ENCODE measurements around the gene WARS2. TPM values are rescaled to one million over a fixed set of nuclear protein-coding genes. Genes with fewer than 3 reads are reported as not detected.

WARS2 gene
- total RNA-seq, 1 donor from 2014 or later: 13.5 TPM

DNA sequence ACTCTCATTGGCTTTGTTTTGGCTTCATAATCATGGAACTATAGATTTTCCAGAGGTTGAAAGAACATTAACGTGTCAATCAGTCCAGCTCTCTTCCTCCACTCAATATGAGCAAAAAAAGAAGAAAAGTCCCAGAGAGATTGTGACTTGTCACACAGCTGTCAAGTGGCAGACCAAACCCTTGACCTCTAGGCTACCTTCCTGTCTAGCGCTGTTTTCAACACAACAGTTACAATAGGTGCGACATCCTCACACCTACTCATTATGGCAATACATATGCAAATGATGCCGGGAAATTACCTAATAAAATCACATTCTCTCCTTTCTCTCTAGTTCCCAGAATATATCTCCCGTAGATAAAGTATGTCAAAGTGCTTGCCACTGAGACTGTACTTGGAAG lies 1.1 kb downstream of the WARS2 start:
- Mint-ChIP-seq H3K27me3 (ENCODE audit: insufficient read depth, low read depth) (no peaks in the 10 kb centered on the region), H3K4me1 (peaks cover 15% of the 10 kb centered on the region), H3K36me3 (peaks cover 2% of the 10 kb centered on the region), H3K4me3 (no peak overlapping the region), H3K9me3 (no peaks in the 10 kb centered on the region), H3K27ac (no peak overlapping the region)
- no peak overlapping the region for H3K9ac ChIP-seq
- peaks cover 12% of the 10 kb centered on the region for H3K4me1 ChIP-seq
- no peak for DNase-seq (ENCODE audit: low spot score)
- no peaks in the 10 kb centered on the region for H4K20me1 ChIP-seq (ENCODE audit: low read depth)
- peaks cover 34% of the 10 kb centered on the region for H3K79me2 ChIP-seq (ENCODE audit: low read depth)
- H3F3A ChIP-seq (ENCODE audit: low read depth): peaks cover 12% of the 10 kb centered on the region
- H3K4me3 ChIP-seq: peak overlapping the region; percentile 55
- peak overlapping the region; percentile 85 for H3K4me2 ChIP-seq
- no peaks in the 10 kb centered on the region for H3K27me3 ChIP-seq
- TF ChIP-seq EZH2phosphoT487 (IDR thresholded peaks at IDR 0.05) (no peak), EZH2 (IDR thresholded peaks at IDR 0.05) (no peak)
- TF ChIP-seq, protein P1, sequence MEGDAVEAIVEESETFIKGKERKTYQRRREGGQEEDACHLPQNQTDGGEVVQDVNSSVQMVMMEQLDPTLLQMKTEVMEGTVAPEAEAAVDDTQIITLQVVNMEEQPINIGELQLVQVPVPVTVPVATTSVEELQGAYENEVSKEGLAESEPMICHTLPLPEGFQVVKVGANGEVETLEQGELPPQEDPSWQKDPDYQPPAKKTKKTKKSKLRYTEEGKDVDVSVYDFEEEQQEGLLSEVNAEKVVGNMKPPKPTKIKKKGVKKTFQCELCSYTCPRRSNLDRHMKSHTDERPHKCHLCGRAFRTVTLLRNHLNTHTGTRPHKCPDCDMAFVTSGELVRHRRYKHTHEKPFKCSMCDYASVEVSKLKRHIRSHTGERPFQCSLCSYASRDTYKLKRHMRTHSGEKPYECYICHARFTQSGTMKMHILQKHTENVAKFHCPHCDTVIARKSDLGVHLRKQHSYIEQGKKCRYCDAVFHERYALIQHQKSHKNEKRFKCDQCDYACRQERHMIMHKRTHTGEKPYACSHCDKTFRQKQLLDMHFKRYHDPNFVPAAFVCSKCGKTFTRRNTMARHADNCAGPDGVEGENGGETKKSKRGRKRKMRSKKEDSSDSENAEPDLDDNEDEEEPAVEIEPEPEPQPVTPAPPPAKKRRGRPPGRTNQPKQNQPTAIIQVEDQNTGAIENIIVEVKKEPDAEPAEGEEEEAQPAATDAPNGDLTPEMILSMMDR (IDR thresholded peaks at IDR 0.05): no peak
- H3K36me3 ChIP-seq: no peaks in the 10 kb centered on the region
- peak overlapping the region; percentile 85 for H2AFZ ChIP-seq (replicated peaks)
- H3K27ac ChIP-seq: no peak overlapping the region
- no peaks in the 10 kb centered on the region for H3K9me3 ChIP-seq (ENCODE audit: low read depth)

DNA sequence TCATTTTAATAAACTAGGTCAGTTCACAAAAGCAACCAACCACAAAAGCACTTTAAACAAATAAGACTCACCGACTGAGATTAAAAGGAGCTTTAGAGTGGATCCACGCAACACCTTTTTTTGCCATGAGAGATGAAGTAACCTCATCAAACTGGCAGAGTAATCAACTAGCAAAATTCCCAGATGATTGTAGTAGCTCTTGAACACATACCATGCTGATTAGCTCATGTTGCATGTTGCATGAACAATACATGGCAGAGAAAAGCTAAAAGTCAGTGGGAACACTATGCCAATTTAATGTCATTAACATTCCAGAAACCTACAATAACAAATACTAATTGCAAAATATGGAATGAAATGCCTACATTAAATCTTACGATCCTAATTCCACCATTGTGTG lies 4.1 kb downstream of the WARS2 start:
- Histone ChIP-seq H3K4me3 (no peak overlapping the region), H3K36me3 (no peaks in the 10 kb centered on the region), H4K20me1 (ENCODE audit: low read depth) (no peaks in the 10 kb centered on the region), H2AFZ (replicated peaks) (no peak overlapping the region), H3F3A (ENCODE audit: low read depth) (peaks cover 12% of the 10 kb centered on the region), H3K9ac (no peak overlapping the region), H3K4me2 (no peak overlapping the region), H3K27ac (no peak overlapping the region), H3K79me2 (ENCODE audit: low read depth) (peaks cover 24% of the 10 kb centered on the region), H3K27me3 (no peaks in the 10 kb centered on the region), H3K4me1 (peaks cover 9% of the 10 kb centered on the region), H3K9me3 (ENCODE audit: low read depth) (no peaks in the 10 kb centered on the region)
- Mint-ChIP-seq H3K4me1 (peaks cover 3% of the 10 kb centered on the region), H3K4me3 (no peak overlapping the region), H3K9me3 (no peaks in the 10 kb centered on the region), H3K27me3 (ENCODE audit: insufficient read depth, low read depth) (no peaks in the 10 kb centered on the region), H3K27ac (no peak overlapping the region), H3K36me3 (no peaks in the 10 kb centered on the region)
- TF ChIP-seq EZH2 (IDR thresholded peaks at IDR 0.05) (no peak), EZH2phosphoT487 (IDR thresholded peaks at IDR 0.05) (no peak)
- TF ChIP-seq, protein P1 (IDR thresholded peaks at IDR 0.05): no peak
- DNase-seq (ENCODE audit: low spot score): no peak

DNA sequence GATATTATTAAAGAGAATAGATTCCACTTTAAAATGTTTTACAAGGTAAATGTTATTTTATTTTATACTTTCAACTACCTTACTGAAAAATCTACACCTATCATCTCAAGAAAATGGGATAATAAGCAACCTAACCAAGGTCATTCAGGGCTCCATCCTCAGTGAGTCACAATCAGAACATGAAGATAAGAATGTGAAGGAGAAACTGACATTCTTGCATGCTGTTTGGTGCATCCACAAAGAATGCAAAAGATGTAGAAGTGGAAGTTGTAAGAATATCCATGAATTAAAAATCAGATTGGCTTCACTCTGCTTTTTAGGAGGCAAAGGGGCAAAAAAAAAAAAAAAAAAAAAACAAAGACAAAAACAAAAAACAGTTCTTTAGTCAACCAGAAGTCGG lies 6.5 kb downstream of the WARS2 start:
- H3K27ac Mint-ChIP-seq: no peak overlapping the region
- H3K9me3 Mint-ChIP-seq: no peaks in the 10 kb centered on the region
- Histone ChIP-seq H2AFZ (replicated peaks) (no peak overlapping the region), H3K4me1 (no peaks in the 10 kb centered on the region), H3K36me3 (no peaks in the 10 kb centered on the region), H3K79me2 (ENCODE audit: low read depth) (peaks cover 17% of the 10 kb centered on the region), H4K20me1 (ENCODE audit: low read depth) (no peaks in the 10 kb centered on the region), H3K4me2 (no peak overlapping the region), H3K27me3 (no peaks in the 10 kb centered on the region), H3K27ac (no peak overlapping the region), H3K9me3 (ENCODE audit: low read depth) (no peaks in the 10 kb centered on the region), H3K9ac (no peak overlapping the region), H3F3A (ENCODE audit: low read depth) (no peaks in the 10 kb centered on the region), H3K4me3 (no peak overlapping the region)
- no peaks in the 10 kb centered on the region for H3K36me3 Mint-ChIP-seq
- no peaks in the 10 kb centered on the region for H3K27me3 Mint-ChIP-seq (ENCODE audit: insufficient read depth, low read depth)
- TF ChIP-seq EZH2 (IDR thresholded peaks at IDR 0.05) (no peak), EZH2phosphoT487 (IDR thresholded peaks at IDR 0.05) (no peak)
- TF ChIP-seq, protein P1 (IDR thresholded peaks at IDR 0.05): no peak
- H3K4me1 Mint-ChIP-seq: no peaks in the 10 kb centered on the region
- no peak for DNase-seq (ENCODE audit: low spot score)
- no peak overlapping the region for H3K4me3 Mint-ChIP-seq

All from neural progenitor cell (in vitro differentiated cells).